HG02973 (cell line): ENCODE data around the gene KCNH1.
A peak's percentile ranks its signal among the peaks of the same experiment; 100 is the strongest.

Experiments used
- ATAC-seq: cut with Tn5 transposase; IDR thresholded peaks from one replicate; pipeline ENCODE4 v1.9.1; 2021; ENCODE audit warnings: moderate library complexity; ENCODE audit not compliant: unreplicated experiment

KCNH1 gene

GRCh38 chr1:210728437-210729149, 405.4 kb downstream of the KCNH1 start:
- no peak for ATAC-seq

- no peak for ATAC-seq
Observed at GRCh38 chr1:210727709-210728108, 406.2 kb downstream of the KCNH1 start.

GRCh38 chr1:210726621-210727020, 407.3 kb downstream of the KCNH1 start:
- ATAC-seq = no peak

GRCh38 chr1:210724768-210725167, 409.2 kb downstream of the KCNH1 start:
- ATAC-seq = no peak

GRCh38 chr1:210723646-210724045, 410.3 kb downstream of the KCNH1 start:
- ATAC-seq = no peak

GRCh38 chr1:210722410-210723081, 411.4 kb downstream of the KCNH1 start:
- ATAC-seq = no peak

- ATAC-seq = no peak
Observed at GRCh38 chr1:210715072-210715471, 418.9 kb downstream of the KCNH1 start.

GRCh38 chr1:210711825-210712612, 421.9 kb downstream of the KCNH1 start:
- no peak for ATAC-seq

GRCh38 chr1:210709701-210710100, 424.2 kb downstream of the KCNH1 start:
- no peak for ATAC-seq

- no peak for ATAC-seq
Observed at GRCh38 chr1:210707300-210708240, 426.4 kb downstream of the KCNH1 start.

- ATAC-seq = no peak
Observed at GRCh38 chr1:210706246-210706645, 427.7 kb downstream of the KCNH1 start.

GRCh38 chr1:210705086-210705485, 428.9 kb downstream of the KCNH1 start:
- no peak for ATAC-seq

- no peak for ATAC-seq
Observed at GRCh38 chr1:210703593-210703992, 430.4 kb downstream of the KCNH1 start.

- ATAC-seq = no peak
Observed at GRCh38 chr1:210702506-210702905, 431.4 kb downstream of the KCNH1 start.

- no peak for ATAC-seq
Observed at GRCh38 chr1:210700511-210700910, 433.4 kb downstream of the KCNH1 start.

GRCh38 chr1:210700083-210700482, 433.9 kb downstream of the KCNH1 start:
- no peak for ATAC-seq

- no peak for ATAC-seq
Observed at GRCh38 chr1:210698661-210699060, 435.3 kb downstream of the KCNH1 start.

GRCh38 chr1:210697185-210697584, 436.8 kb downstream of the KCNH1 start:
- ATAC-seq = no peak

- peak; percentile 98 for ATAC-seq
Observed at GRCh38 chr1:210696709-210697108, 437.2 kb downstream of the KCNH1 start.

- no peak for ATAC-seq
Observed at GRCh38 chr1:210695026-210695425, 438.9 kb downstream of the KCNH1 start.

GRCh38 chr1:210692796-210693195, 441.2 kb downstream of the KCNH1 start:
- no peak for ATAC-seq
